ENCODE measurements around the gene ARID1B.

ARID1B gene

DNA sequence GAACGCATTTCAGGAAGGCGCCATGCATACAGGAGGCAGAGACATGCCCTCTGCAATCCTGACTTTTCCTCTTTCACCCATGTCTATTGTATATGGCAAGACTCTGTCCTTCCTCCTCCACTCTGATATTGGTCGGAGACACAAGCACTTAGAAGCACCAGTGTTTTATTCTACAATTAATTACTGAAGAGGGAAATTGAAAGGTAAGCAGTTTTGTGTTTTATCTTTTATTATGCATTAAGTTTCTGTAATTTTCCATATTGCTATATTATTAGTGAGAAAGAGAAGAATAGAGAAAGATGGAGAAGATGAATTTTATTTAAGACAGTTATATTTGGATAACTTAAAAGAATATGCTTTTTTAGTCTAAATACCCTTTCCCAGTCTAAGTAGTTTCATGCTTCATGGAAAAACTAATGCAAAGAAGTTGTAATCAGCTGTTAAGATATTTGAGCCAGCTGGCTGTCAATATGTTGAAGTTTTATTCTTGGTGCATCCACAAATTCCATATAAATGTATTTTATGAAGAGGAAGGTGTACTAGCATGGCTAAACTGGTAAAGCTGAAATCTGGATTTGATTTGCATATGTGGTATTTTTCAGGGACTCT, 13.6 kb downstream of the ARID1B start:
- no peak for DNase-seq (ENCODE audit: low read depth in 3 of 3)

DNA sequence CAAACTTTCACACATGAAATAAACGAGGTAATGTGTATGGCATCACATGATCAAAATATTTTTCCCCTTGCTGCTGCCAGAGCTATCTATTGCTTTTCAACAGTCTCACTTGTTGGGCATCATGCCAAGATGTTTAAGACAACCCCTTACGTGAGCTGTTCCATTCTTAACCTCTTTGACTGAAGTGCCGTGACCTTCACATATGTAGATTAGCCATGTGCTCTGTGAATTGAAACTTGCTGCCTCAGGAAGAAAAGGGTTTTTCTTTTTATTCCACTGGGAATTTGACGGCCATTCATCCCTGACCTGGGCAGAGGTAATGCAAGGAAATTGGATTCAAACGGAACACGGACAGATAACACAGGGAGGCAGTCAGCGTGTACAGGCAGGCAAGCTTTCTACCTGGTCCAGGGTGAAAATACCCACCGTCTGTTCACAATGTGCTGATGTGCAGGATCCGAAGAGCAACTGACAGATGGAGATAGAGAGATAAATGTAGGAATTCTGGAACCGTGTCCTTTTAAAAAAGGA, 14.2 kb downstream of the ARID1B start:
- DNase-seq (ENCODE audit: low read depth in 3 of 3), result peak in 1 of 3 experiments; percentile 15

DNA sequence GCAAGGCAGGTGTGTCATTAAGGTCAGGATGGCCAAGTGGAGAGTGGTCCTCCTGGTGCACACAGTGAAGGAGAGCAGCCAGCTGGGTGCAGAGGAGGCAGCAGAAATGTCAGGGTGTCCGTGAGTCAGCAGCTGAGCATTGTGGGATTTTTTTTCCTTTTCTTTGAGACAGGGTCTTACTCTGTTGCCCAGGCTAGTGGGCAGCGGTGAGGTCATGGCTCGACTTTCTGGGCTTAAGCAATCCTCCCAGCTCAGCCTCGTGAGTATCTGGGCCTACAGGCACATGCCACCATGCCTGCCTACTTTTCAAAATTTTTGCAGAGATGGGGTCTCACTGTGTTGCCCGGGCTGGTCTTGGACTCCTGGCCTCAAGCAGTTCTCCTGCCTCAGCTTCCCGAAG, 16.0 kb downstream of the ARID1B start:
- no peak for DNase-seq (ENCODE audit: low read depth in 3 of 3)

DNA sequence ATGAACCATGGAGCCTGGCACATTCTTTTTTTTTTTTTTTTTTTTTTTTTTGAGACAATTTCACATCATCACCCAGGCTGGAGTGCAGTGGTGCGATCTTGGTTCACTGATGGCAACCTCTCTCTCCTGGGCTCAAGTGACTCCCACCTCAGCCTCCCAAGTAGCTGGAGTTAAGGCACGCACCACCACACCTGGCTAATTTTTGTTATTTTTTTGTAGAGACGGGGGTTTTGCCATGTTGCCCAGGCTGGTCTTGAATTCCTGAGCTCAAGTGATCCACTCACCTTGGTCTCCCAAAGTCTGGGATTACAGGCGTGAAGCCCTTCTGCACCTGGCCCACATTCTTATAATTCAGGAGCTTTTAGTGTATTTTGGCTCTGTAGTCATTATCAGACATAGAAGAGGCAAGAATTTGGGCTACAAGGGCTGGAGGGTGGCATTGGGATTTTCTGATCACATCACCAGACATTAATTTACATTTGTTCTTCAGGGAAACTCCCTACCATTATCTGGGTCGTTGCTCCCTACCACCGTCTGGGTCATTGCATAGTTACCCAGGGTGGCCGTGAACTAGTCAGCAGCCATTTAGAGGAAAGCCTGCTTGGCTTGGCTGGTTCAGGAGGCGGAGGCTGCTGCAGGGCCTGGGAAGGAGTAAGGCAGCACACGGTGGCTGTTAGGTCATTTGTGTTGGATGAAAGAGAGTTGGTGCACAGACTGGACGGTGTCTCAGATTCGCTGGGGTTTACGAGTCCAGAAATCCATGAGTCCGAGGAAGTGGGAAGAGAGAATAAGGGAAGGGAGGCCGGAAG, 17.6 kb downstream of the ARID1B start:
- no peak for DNase-seq (ENCODE audit: low read depth in 3 of 3)

DNA sequence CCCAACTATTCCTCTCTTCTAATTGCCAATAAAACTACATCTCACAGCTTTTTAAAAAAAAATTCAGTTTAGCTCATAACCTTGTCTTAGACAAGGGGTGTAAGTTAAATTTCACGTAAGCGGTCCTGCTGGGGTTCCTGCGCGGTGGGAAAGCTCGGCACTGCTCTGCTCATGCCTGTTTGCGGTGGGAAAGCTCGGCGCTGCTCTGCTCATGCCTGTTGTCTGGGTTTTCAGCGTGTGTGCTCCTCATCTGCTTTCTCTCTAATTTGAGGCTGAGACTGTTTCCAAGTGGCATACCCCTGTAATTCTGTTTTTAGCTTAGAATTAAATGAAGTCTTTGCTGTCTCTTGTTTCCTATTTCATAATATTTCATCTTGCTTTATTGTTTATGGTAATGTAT, 18.6 kb downstream of the ARID1B start:
- no peak for DNase-seq (ENCODE audit: low read depth in 3 of 3)

DNA sequence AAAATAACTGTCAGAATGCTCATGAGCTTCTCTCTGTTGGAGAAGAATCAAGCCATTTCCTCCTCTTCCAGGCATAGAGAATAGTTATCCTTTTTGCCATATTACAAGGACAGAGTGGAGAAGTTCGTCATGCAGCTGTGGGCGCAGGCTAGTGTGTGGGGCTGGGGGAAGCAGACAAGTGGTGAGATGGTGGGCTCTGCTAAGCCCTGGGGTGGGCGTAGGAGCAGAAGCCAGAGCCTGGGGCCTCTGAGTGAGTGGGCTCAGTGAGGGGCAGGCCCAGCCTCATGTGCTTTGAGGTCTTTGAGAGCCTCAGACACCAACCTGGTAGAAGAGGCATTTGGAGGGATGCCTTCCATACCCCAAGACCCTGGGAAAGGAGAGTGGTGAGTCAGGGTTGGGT, 19.4 kb downstream of the ARID1B start:
- no peak for DNase-seq (ENCODE audit: low read depth in 3 of 3)

DNA sequence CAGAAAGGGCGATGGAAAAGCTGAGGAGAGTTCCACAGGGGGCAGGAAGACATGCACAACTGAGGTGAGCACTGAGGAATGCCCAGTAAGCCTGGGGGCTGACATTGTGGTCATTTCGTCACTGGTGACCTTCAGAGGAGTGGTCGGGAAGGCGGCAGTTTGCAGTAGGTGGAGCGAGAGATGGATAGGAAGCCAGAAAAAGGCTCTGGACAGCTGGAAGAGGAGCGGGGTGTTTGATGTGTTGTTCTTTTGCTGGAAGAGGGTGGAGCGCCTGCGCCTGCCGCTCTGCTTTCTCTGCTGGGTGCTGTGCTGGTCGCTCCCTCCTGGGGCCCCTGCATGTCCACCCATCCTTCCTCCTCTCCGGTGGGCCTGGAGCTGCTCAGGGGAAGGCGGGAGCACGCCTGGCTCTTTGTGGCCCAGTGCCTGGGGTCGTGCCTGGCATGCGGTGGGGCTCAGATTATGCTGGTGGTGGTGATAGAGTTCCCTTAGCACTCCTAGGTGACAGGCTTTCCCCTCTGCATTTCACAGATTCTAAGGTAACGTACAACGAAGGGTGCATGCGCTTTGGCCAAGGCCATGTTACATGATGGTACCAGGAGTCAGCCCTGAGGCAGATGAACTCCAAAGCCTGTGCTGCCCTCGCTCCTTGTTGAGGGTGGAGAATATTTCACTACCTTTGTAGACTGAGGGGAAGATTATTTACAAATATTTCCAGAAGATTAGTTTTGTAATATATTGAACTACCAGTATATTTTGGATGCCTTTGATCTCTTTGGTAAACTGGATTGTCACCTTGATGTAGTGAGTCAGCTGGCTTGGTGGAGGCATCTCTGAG, 20.9 kb downstream of the ARID1B start:
- no peak for DNase-seq (ENCODE audit: low read depth in 3 of 3)

DNA sequence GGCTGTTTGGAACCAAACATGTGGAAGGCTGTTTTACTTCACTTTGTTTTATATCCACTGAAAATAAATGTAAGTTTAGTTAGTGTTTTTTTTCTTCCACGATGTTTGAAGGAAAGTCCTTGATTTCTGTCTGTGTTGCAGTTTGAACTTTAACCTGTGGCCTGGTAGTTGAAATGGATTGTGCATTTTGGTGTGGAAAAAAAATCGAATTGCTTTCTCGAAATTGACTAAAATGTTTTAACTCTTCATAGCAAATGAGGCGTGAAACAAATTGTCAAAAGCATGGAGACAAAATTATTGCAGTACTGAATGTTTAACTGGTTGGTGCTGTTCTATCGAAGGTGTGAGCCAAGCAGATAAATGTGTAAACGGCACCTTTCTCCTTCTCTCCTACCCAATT, 24.5 kb downstream of the ARID1B start:
- DNase-seq (ENCODE audit: low read depth in 3 of 3), result no peak

DNA sequence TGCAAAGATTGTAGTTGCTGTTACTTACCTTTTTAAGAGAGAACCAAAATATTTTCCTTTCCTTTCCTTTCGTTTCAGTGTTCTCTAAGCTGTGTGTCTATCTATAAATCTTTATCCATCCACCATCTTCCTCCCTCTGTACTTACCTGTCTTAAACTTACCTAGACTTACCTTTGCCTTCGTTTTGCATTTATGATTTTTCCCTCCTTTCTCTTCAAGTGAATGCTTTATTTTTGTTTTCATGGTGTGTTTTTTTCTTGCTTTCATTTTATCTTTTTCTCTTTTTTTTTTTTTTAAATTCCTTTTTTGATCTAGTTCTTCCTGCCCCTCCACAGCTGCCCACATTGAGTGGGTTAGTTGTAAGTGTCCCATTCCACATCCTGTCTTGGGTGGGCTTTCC, 26.2 kb downstream of the ARID1B start:
- DNase-seq (ENCODE audit: low read depth in 3 of 3), result no peak

DNA sequence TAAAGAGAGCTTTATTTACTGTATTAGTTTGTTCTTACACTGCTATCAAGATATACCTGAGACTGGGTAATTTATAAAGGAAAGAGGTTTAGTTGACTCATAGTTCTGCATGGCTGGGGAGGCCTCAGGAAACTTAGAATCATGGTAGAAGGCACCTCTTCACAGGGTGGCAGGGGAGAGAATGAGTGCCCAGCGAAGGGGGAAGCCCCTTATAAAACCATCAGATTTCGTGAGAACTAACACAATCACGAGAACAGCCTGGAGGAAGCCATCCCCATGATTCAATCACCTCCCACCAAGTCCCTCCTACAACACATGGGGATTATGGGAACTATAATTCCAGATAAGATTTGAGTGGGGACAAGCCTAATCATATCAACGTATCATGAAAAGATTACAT, 27.2 kb downstream of the ARID1B start:
- DNase-seq (ENCODE audit: low read depth in 3 of 3), result peak in 1 of 3 experiments; percentile 42

DNA sequence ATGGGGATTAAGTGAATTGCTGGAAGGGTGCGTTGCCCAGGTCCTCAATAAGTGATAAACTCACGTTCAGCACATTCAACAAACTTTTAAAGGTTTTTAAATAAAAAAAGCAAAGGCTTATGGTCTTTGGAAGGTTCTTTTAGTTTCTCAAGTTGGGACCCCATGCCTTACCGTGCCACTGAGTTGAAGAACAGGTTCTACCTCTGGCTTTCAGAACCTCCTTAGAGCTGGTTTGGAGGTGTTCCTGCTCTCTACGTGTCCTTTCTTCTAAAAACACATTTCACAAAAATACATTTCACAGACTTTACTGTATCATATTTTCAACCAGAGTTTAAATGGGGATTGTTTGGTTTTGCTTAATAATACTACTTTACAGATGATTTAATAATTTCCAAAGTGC, 29.0 kb downstream of the ARID1B start:
- DNase-seq (ENCODE audit: low read depth in 3 of 3), result no peak

DNA sequence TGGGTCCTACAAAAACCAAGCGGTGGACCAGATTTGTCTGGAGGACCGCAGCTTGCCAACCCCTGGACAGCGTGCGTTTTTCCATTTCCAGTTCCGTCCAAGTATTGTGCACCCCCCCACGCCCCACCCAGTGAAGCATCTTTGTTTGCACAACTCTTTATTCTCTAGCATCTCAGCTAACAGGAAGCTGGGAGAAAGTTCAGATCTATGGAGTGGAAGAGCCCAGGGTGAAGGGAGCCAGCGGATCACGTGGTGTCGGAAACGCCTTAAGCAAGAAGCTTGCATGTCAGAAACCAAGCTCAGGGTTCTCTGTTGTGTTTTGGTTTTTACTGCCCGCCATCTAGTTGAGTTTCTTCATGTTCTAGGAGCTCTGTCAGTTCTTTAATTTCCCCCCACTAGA, 29.9 kb downstream of the ARID1B start:
- DNase-seq (ENCODE audit: low read depth in 3 of 3), result no peak

DNA sequence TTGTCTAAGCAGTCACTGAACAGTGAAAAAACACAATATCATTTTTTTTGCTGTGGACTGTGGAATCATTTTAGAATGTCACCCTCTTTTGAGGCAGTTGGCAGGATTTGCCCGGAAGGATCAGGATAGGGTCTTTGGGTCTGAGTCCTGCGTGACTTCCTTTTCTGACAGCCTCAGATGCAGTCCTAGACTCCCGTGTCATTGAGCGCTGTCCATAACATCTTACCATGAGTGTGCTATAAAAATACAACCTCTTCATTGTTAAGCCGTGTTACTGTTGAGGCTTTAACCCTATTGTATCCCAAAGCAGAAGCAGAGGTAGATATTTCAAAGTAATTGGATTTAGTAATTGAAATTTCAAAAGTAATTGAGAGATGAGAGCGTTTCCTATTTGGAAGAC, 30.6 kb downstream of the ARID1B start:
- DNase-seq (ENCODE audit: low read depth in 3 of 3), result no peak

DNA sequence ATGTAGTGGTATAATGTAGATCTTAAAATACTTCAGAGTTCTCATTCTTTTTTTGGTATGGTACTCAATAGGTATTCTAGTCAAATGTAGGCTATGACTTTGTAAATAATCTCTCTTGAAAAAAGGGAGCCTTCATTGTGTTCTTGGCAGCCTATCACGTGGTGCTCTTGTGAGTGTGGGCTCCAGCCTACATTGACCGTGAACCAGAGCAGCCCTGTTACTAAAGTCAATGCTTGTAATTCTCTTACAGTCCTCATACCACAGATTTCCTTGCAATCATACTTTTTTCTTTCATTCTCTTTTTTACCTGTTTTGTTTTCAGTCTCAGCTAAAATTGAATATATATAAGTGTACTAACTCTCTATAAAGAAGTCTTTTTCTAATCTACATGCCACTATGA, 31.1 kb downstream of the ARID1B start:
- no peak for DNase-seq (ENCODE audit: low read depth in 3 of 3)

DNA sequence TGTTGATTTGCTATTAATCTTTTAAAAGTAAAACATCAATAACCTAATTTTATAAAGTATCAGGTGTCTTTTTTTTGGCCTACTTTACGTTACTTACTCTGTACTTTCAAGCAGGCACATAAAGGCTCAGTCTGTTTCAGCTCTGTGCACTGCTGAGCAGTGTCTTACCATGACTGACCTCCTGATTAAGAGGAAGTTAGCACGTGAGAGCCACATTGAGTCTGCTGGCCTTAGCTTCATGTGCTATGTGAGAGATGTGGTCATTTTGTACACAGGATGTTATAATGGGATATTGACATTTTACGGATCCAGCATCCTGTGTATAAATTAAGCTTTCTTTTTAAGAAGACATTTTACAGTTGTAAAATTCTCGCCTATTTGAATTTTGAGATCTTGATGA, 31.9 kb downstream of the ARID1B start:
- DNase-seq (ENCODE audit: low read depth in 3 of 3), result no peak

DNA sequence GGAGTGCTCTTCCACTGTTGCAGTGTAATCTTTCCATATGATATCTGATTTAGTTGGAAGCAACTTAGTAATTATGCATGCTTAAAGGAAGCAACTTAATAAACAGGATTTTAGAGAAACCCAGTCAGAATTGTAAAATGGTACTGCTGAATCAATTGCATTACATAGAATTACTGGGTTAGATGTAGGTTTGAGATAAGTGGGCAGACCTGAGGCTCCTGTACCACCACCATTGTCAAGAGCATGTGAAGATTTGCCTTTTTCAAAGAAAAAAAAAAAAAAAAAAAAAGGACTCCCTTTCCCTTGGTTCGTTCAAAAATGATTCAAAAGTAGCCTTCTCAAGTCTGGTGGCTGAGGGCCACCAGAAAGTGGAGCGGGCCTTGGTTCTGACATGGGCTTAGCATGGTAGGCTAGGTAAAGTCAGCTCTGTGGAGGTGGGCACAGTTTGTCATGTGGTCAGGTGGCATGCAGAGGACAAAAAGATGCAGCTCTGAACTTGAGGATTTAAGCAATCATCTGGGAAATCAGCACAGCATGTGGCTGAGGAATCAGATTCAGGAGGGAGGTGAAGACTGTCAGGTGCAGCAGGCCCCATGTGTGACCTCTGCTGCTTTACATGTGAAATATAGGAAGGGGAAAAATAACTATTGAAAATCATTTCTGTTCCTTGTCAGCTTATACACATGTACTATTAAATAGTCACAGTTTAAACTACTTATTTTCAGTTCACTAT, 32.4 kb downstream of the ARID1B start:
- no peak for DNase-seq (ENCODE audit: low read depth in 3 of 3)

DNA sequence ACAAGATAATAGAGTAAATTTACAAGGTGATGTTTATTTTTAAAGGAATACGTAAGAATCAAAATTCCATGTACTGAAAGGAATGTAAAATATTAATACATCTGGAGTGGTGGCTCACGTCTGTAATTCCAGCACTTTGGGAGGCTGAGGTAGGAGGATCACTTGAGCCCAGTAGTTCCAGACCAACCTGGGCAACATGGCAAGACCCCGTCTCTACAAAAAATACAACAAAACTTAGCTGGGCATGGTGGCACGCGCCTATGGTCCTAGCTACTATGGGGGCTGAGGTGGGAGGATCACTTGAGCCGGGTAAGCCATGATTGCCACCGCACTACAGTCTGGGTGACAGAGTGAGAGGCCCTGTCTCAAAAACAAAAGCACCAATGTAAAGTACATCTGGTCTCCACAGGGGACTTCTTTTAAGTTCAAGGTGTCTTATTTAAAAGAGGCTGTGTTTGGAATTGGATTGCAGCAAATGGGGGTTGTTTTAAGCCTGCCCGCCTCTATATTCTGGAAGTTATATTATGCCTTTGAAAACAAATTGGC, 36.9 kb downstream of the ARID1B start:
- no peak for DNase-seq (ENCODE audit: low read depth in 3 of 3)

DNA sequence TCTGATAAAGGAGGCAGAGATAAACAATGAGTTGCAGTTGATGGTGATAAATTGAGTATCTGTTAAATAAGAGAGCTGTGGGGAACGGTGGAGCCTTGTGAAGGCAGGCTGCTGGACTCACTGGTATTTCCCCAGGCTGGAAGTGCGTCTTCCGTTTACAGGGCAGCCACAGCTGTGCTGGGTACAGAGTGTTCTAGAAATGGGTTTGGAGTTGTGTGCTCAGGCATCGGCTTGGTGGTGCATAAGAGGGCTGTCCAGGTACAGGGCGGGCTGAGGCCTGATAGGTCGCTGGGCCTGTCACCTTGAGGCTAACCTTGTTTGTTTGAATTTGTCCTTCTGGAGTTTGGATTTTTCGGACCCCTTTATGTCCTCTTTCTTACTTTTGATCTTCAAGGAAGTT, 39.3 kb downstream of the ARID1B start:
- no peak for DNase-seq (ENCODE audit: low read depth in 3 of 3)

DNA sequence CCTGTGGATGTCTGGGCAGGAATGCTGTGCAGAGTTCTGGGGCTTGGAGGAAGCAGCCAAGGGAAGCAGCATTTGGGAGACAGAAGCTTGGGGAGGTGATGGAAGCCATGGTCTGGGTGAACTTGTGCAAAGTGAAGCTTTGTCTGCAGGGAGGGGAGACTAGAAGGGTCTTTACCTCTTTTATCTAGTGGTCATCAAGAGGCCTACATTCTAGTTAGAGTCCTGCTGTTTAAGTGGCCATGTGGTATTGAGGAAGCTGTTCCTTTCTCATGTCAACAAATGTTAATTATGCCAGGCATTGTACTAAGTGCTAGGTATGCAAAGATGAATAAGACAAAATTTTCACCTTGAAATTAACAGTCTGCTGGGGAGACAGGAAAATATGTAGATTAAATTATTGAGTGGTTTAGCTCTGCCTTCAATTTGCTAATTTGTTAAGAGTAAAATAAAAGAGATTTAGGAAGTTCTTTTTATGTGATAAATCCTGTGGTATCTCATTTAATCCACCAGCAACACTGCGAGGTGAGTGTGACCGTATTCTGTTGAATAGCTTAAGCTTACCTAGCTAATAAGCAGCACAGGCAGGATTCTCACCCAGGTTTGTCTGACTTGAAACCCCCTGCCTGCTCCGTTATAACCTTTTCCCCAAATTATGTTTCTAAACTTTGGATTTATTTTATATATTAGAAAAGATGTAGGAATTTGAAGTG, 43.1 kb downstream of the ARID1B start:
- DNase-seq (ENCODE audit: low read depth in 3 of 3), result no peak

DNA sequence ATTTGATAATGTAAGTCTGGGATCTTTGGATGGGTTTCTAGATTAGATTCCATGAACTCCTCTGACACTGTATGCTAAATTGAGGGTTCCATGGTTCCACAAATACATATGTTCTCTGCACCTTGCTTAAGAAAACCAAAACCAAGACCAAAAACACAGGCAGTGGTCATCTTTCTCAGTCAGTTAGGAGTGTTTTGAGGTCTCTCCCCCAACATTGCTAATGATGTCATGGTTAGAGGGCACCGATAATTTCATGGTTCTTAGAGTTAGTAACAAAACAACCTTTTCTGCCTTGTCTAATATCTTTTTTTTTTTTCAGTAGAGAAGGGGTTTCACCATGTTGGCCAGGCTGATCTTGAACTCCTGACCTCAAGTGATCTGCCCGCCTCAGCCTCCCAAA, 44.5 kb downstream of the ARID1B start:
- DNase-seq (ENCODE audit: low read depth in 3 of 3), result no peak

DNA sequence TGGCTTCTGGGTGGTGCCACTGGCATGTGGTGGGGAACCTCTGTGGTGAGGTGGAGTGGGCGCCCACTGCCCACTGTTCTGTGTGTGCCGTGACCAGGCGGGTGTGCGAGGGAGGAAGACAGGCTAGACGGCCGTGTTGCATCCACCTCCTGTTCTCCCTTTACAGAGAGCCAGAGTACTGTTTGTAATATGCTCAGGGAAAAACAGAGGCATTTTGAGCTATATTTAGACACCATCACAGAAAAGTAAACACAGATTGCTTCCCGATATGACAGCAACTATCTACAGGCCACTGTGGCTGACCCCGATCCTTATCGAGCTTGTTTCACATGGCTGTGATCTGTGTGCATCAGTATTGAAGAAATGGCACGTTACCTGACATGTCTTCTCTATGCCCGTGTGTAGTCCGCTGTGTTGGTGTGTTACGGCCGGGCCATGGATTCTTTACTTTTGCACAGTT, 45.6 kb downstream of the ARID1B start:
- DNase-seq (ENCODE audit: low read depth in 3 of 3), result no peak
